K562 (cell line): Measurements from ENCODE around the gene SLC25A15. TPM values are rescaled to one million over a fixed set of nuclear protein-coding genes. Genes with fewer than 3 reads are reported as not detected.
A peak's percentile ranks its signal among the peaks of the same experiment; 100 is the strongest.

ENCODE experiments used
- ATAC-seq: fragments of 200-7000 bp; cut with Tn5 transposase; 3 replicates; pipeline ENCODE4 v1.9.1; 2020; ENCODE audit warnings: moderate library complexity
- BruUV-seq: library from RNA; stranded (reverse); fragments of 400-500 nt; replicated peaks from 2 replicates; lab custom pipeline; 2021; lab: Mats Ljungman, UMichigan
- CTCF ChIA-PET: fragments of 300-600 bp; formaldehyde crosslinking; extraction: SDS; loops from one replicate; lab custom pipeline; 2021; ENCODE audit warnings: low intra/inter-chr PET ratio; lab: Yijun Ruan, JAX
- POLR2A ChIA-PET: fragments of 300-600, 350-650 bp; sonication (Branson Sonifier 250); formaldehyde crosslinking; extraction: SDS; loops from one replicate; lab custom pipeline; 2021; ENCODE audit warnings: antibody characterized with exemption, inconsistent platforms; lab: Yijun Ruan, JAX
- DNase-seq, 4 experiments: peaks; one replicate each; pipeline versions ENCODE4 v3.0.0 to v3.0.0-alpha.2; 2011 to 2018; ENCODE audit warnings: low spot score in 3 of 4, mixed read lengths in 3 of 4; ENCODE audit errors: extremely low read depth in 1 of 4
- FAIRE-seq: peaks from 2 replicates; lab custom pipeline; 2011; peaks lifted over from hg19 to GRCh38; lab: Jason Lieb, UNC
- H2AFZ ChIP-seq: 2 replicates; pipeline ENCODE4 v1.6.0; 2011; ENCODE audit warnings: low read depth, low read length, control low read depth, inconsistent platforms
- H3K27ac ChIP-seq: fragments of 200-600 bp; 3 replicates; pipeline ENCODE4 v1.8.0; 2011; ENCODE audit warnings: low read depth, mild to moderate bottlenecking, control low read depth, inconsistent platforms, low read length, moderate library complexity, mixed read lengths; ENCODE audit errors: extremely low read depth
- H3K27me3 ChIP-seq, 2 experiments: fragments of 300-600 bp in 1 of 2; 2 replicates in 1 of 2; 3 replicates in 1 of 2; pipeline versions ENCODE4 v1.6.0 to v1.8.0; 2011; ENCODE audit warnings: inconsistent platforms in 2 of 2, low read length in 2 of 2, mild to moderate bottlenecking in 1 of 2, mixed read lengths in 1 of 2, moderate library complexity in 1 of 2; ENCODE audit not compliant: control insufficient read depth in 2 of 2, insufficient read depth in 2 of 2
- H3K36me3 ChIP-seq: fragments of 300-600 bp; 3 replicates; pipeline ENCODE4 v1.8.0; 2011; ENCODE audit warnings: mild to moderate bottlenecking, low read length, inconsistent platforms; ENCODE audit not compliant: control insufficient read depth, insufficient read depth
- H3K4me1 ChIP-seq, 2 experiments: fragments of 200-600 bp in 1 of 2; replicated peaks in 1 of 2; 2 replicates in 1 of 2; 3 replicates in 1 of 2; pipeline versions ENCODE4 v1.5.1 to v1.8.0; 2011; ENCODE audit warnings: inconsistent platforms in 2 of 2, low read length in 2 of 2, mild to moderate bottlenecking in 1 of 2, mixed read lengths in 1 of 2, moderate library complexity in 1 of 2; ENCODE audit not compliant: control insufficient read depth in 2 of 2, insufficient read depth in 2 of 2
- H3K4me2 ChIP-seq: 2 replicates; pipeline ENCODE4 v1.6.1; 2011; ENCODE audit warnings: low read length, control low read depth, inconsistent platforms, mixed read lengths; ENCODE audit not compliant: insufficient read depth
- H3K4me3 ChIP-seq: fragments of 200-600 bp; sonication (generic), shearing (Covaris generic); 2 replicates; pipeline ENCODE4 v1.5.1; 2016; ENCODE audit warnings: control low read depth, inconsistent platforms
- H3K79me2 ChIP-seq: fragments of 200-600 bp; 3 replicates; pipeline ENCODE4 v1.8.0; 2011; ENCODE audit warnings: low read length, inconsistent platforms; ENCODE audit not compliant: control insufficient read depth, insufficient read depth
- H3K9ac ChIP-seq, 2 experiments: 2 replicates each; pipeline versions ENCODE4 v1.6.0 to v1.6.1; 2011; ENCODE audit warnings: low read depth in 2 of 2, low read length in 2 of 2, control low read depth in 1 of 2, inconsistent platforms in 1 of 2, mild to moderate bottlenecking in 1 of 2, mixed read lengths in 1 of 2; ENCODE audit not compliant: insufficient read depth in 1 of 2
- H3K9me1 ChIP-seq: one replicate; pipeline ENCODE4 v1.6.0; 2011; ENCODE audit warnings: inconsistent platforms, mild to moderate bottlenecking, low read length, moderate library complexity; ENCODE audit not compliant: control insufficient read depth, insufficient read depth
- H3K9me3 ChIP-seq: replicated peaks from 2 replicates; pipeline ENCODE4 v1.5.1; 2011; ENCODE audit warnings: low read depth, low read length, inconsistent platforms; ENCODE audit not compliant: control insufficient read depth, insufficient read depth
- H4K20me1 ChIP-seq: replicated peaks from 2 replicates; pipeline ENCODE4 v1.6.1; 2011; ENCODE audit warnings: low read length, inconsistent platforms, mixed read lengths; ENCODE audit not compliant: control insufficient read depth, insufficient read depth
- FOXA1 ChIP-seq: fragments of 450-650 bp; IDR thresholded peaks from 2 replicates; pipeline ENCODE4 v1.6.1; 2016; ENCODE audit warnings: mild to moderate bottlenecking, borderline replicate concordance
- HCFC1 ChIP-seq: IDR thresholded peaks from 2 replicates; pipeline ENCODE4 v1.6.1; 2012; ENCODE audit warnings: low read depth, low read length, improper control_type of control experiment
- PRMT5 ChIP-seq: sonication (generic); formaldehyde crosslinking; IDR thresholded peaks from 2 replicates; pipeline ENCODE4 v1.5.0; 2020; ENCODE audit warnings: missing genetic modification reagents
- RB1 ChIP-seq: fragments of 450-650 bp; IDR thresholded peaks from 2 replicates; pipeline ENCODE4 v1.6.1; 2017; ENCODE audit warnings: low read depth, mild to moderate bottlenecking
- SIX5 ChIP-seq, 2 experiments: IDR thresholded peaks; 2 replicates each; pipeline ENCODE4 v1.6.1; 2011; ENCODE audit warnings: low read length in 2 of 2, borderline replicate concordance in 1 of 2, low read depth in 1 of 2, mild to moderate bottlenecking in 1 of 2, moderate library complexity in 1 of 2; ENCODE audit not compliant: insufficient read depth in 1 of 2
- SMARCC2 ChIP-seq: fragments of 450-650 bp; IDR thresholded peaks from 2 replicates; pipeline ENCODE4 v1.6.1; 2017; ENCODE audit warnings: antibody characterized with exemption, moderate library complexity, mild to moderate bottlenecking, low read depth
- SREBF1 ChIP-seq: fragments of 150-350 bp; IDR thresholded peaks from 2 replicates; pipeline ENCODE4 v1.6.1; 2014; ENCODE audit warnings: antibody characterized with exemption, low read depth, low read length, borderline replicate concordance
- XRCC3 ChIP-seq: fragments of 450-650 bp; IDR thresholded peaks from 2 replicates; pipeline ENCODE4 v1.6.1; 2017; ENCODE audit warnings: mild to moderate bottlenecking, moderate library complexity
- XRCC4 ChIP-seq: IDR thresholded peaks from one replicate; pipeline ENCODE4 v1.6.1; 2011; ENCODE audit not compliant: insufficient read depth, insufficient read length; ENCODE audit errors: extremely low read depth
- ZNF134 ChIP-seq: fragments of 250-450 bp; sonication (Bioruptor Pico); conservative IDR thresholded peaks from 2 replicates; pipeline ENCODE4 v1.4.0; 2020
- ZNF23 ChIP-seq: fragments of 250-450 bp; sonication (Bioruptor Pico); IDR thresholded peaks from 2 replicates; pipeline ENCODE4 v1.4.0; 2020; ENCODE audit warnings: mild to moderate bottlenecking
- ZNF3 ChIP-seq: fragments of 250-450 bp; sonication (Bioruptor Pico); IDR thresholded peaks from 2 replicates; pipeline ENCODE4 v1.5.0; 2021; ENCODE audit warnings: mild to moderate bottlenecking, moderate library complexity
- ZNF324 ChIP-seq: fragments of 250-450 bp; sonication (Bioruptor Pico); IDR thresholded peaks from 2 replicates; pipeline ENCODE4 v1.4.0; 2020; ENCODE audit warnings: mild to moderate bottlenecking
- ZNF384 ChIP-seq: IDR thresholded peaks from 2 replicates; pipeline ENCODE4 v1.6.1; 2012; ENCODE audit warnings: low read depth, low read length, improper control_type of control experiment
- WGBS: fragments of 100-300 bp; shearing (Covaris generic); methylation state at CpG from one replicate; pipeline ENCODE4 v1.1.6; 2016; ENCODE audit warnings: low coverage, mixed read lengths; ENCODE audit not compliant: insufficient coverage; ENCODE audit errors: missing lambda C conversion rate; 5-methylcytosine and 5-hydroxymethylcytosine counted together
- in situ Hi-C: fragments of 300-500 bp; cut with MboI; formaldehyde crosslinking; loops from 4 replicates; pipeline ENCODE4 v1.15.0; 2018; ENCODE audit warnings: inconsistent platforms, mixed read lengths
- intact Hi-C: fragments of 100-400 bp; cut with micrococcal nuclease; formaldehyde crosslinking; loops from 2 replicates; pipeline ENCODE4 v1.14.2; 2022
- polyA plus RNA-seq, 8 experiments: library from polyadenylated mRNA; depleted of rRNA in 4 of 8; stranded (reverse) in 5 of 8; unstranded in 3 of 8; fragments of >200 nt; fragmentation: Nextera tagmentation in 2 of 8; fragmentation: Illumina TruSeq in 1 of 8; extraction: Ambion mirVana in 2 of 8; extraction: Trizol in 1 of 8; gene quantifications; 2 replicates each; pipeline versions ENCODE4 v1.2.1 to v1.2.3, GENCODE V29; 2011 to 2014; ENCODE audit warnings: inconsistent platforms in 1 of 8, missing spikeins in 1 of 8
- total RNA-seq, 7 experiments: library from RNA; depleted of rRNA in 6 of 7; stranded (reverse); fragments of >200 nt in 6 of 7; fragmentation: Illumina TruSeq in 2 of 7; extraction: Trizol in 2 of 7; gene quantifications; 2 replicates each; pipeline versions ENCODE4 v1.2.1 to v1.2.3, GENCODE V29; 2011 to 2021; ENCODE audit warnings: low replicate concordance in 1 of 7
- TF ChIP-seq, protein P1 (sequence below), 2 experiments: IDR thresholded peaks; 2 replicates each; pipeline ENCODE4 v1.6.1; 2011; ENCODE audit warnings: borderline replicate concordance in 1 of 2, control low read depth in 1 of 2, low read depth in 1 of 2, low read length in 1 of 2, mild to moderate bottlenecking in 1 of 2, mixed read lengths in 1 of 2, moderate library complexity in 1 of 2; ENCODE audit not compliant: insufficient read depth in 1 of 2, insufficient read length in 1 of 2, poor library complexity in 1 of 2, severe bottlenecking in 1 of 2; ENCODE audit errors: extremely low read depth in 1 of 2
- TF ChIP-seq, protein P2 (sequence below): fragments of 450-650 bp; IDR thresholded peaks from 2 replicates; pipeline ENCODE4 v1.6.1; 2016; ENCODE audit warnings: borderline replicate concordance
- TF ChIP-seq, protein P3 (sequence below): fragments of 250-450 bp; sonication (Bioruptor Pico); IDR thresholded peaks from 2 replicates; pipeline ENCODE4 v1.8.0; 2022; ENCODE audit warnings: inconsistent platforms

Gene SLC25A15
- total and polyA plus RNA-seq, 9 of the 15 experiments (the other 6 are each of a cell fraction or from before 2014, with no cell fraction given): 3.5 to 30.5 (median 20.3) TPM

DNA sequence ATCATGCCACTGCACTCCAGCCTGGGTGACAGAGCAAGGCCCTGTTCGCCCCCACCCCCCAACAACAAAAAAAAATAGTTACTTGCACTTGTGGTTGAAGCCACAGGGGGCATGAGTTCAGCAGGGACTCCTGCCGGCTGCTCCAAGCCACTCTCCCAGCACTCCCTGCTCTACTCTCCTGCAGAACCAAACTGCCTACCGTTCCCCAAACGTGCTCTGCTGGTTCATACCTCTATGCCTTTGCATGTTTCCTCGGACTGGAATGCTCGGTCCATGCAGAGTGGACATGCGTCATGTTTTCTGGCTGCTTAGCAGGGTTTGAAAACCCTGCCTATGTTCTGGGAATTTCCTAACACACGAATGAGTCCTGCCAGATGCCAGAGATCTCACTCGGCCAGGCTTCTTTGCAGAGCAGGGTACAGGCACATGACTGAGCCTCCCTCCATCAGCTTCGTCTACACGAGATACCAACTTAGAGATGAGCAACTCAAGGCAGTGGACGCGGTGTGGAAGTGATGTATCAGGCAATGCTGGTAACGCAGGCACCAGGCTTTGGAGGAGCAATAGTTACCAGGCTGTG is 8.5 kb upstream of the SLC25A15 start (continued):
- TF ChIP-seq, protein P1, sequence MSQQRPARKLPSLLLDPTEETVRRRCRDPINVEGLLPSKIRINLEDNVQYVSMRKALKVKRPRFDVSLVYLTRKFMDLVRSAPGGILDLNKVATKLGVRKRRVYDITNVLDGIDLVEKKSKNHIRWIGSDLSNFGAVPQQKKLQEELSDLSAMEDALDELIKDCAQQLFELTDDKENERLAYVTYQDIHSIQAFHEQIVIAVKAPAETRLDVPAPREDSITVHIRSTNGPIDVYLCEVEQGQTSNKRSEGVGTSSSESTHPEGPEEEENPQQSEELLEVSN (IDR thresholded peaks at IDR 0.05; ENCODE audit: borderline replicate concordance in 1 of 2, extremely low read depth in 1 of 2, insufficient read depth in 1 of 2, insufficient read length in 1 of 2, low read depth in 1 of 2, low read length in 1 of 2, poor library complexity in 1 of 2, severe bottlenecking in 1 of 2): peak in 1 of 2 experiments; percentile 16
- TF ChIP-seq ZNF384: peak; percentile 82
- no peak for TF ChIP-seq XRCC4
- TF ChIP-seq FOXA1: no peak

DNA sequence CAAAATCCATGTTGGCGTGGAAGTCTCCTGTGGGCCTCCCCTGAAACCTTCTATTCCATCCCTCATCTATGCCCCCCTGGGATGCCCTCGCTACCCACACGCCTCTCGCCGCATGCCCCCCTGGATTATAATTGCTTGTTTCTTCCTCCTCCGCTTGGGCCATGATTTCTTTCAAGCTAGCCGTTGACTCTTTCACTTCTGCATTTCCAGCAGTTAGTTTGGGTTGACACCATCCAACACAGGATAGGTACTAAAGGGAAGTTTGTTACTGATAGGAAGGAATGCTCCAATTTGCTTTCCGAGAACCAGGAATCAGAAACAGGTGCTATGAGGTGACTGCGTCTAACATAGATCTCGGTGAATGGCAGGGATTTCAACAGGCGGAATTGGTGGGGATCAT is 7.7 kb upstream of the SLC25A15 start:
- ChIA-PET POLR2A (no interaction called here), CTCF (no interaction called here)
- Histone ChIP-seq H3K27me3 (no peaks in the 10 kb centered on the region), H3K9me1 (no peaks in the 10 kb centered on the region), H2AFZ (no peak overlapping the region), H3K9me3 (no peaks in the 10 kb centered on the region), H3K4me1 (peaks cover 8 to 13% of the 10 kb centered on the region in 2 experiments; a peak in 4 of 5 replicates), H3K36me3 (no peaks in the 10 kb centered on the region), H3K79me2 (no peaks in the 10 kb centered on the region), H4K20me1 (no peaks in the 10 kb centered on the region), H3K9ac (no peak overlapping the region), H3K4me2 (no peak overlapping the region), H3K4me3 (no peak overlapping the region), H3K27ac (no peak overlapping the region)
- ATAC-seq (no peak), DNase-seq (no peak), FAIRE-seq (no peak)
- intact Hi-C loops: loop anchor here (10.0 kb wide), 1 partner anchor 243 kb away; no protein-coding TSS in a partner anchor
- in situ Hi-C loops: loop anchor here (25.0 kb wide), 1 partner anchor 281 kb away; the partner anchor contains the start of gene WBP4
- WGBS: 86% methylated on average over 7 of the region's 11 CpGs
- BruUV-seq: no TSS peak
- no peak for TF ChIP-seq XRCC3
- no peak for TF ChIP-seq ZNF3 (CRISPR knock-in tag)
- no peak for TF ChIP-seq HCFC1
- TF ChIP-seq ZNF324 (CRISPR knock-in tag): no peak
- TF ChIP-seq SREBF1: no peak
- no peak for TF ChIP-seq ZNF23 (CRISPR knock-in tag)
- no peak for TF ChIP-seq PRMT5 (CRISPR knock-in tag)
- TF ChIP-seq ZNF134 (CRISPR knock-in tag): no peak
- TF ChIP-seq, protein P2, sequence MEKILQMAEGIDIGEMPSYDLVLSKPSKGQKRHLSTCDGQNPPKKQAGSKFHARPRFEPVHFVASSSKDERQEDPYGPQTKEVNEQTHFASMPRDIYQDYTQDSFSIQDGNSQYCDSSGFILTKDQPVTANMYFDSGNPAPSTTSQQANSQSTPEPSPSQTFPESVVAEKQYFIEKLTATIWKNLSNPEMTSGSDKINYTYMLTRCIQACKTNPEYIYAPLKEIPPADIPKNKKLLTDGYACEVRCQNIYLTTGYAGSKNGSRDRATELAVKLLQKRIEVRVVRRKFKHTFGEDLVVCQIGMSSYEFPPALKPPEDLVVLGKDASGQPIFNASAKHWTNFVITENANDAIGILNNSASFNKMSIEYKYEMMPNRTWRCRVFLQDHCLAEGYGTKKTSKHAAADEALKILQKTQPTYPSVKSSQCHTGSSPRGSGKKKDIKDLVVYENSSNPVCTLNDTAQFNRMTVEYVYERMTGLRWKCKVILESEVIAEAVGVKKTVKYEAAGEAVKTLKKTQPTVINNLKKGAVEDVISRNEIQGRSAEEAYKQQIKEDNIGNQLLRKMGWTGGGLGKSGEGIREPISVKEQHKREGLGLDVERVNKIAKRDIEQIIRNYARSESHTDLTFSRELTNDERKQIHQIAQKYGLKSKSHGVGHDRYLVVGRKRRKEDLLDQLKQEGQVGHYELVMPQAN: no peak
- TF ChIP-seq, protein P3, sequence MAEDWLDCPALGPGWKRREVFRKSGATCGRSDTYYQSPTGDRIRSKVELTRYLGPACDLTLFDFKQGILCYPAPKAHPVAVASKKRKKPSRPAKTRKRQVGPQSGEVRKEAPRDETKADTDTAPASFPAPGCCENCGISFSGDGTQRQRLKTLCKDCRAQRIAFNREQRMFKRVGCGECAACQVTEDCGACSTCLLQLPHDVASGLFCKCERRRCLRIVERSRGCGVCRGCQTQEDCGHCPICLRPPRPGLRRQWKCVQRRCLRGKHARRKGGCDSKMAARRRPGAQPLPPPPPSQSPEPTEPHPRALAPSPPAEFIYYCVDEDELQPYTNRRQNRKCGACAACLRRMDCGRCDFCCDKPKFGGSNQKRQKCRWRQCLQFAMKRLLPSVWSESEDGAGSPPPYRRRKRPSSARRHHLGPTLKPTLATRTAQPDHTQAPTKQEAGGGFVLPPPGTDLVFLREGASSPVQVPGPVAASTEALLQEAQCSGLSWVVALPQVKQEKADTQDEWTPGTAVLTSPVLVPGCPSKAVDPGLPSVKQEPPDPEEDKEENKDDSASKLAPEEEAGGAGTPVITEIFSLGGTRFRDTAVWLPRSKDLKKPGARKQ (CRISPR knock-in tag): no peak
- no peak for TF ChIP-seq RB1
- TF ChIP-seq SIX5 (IDR thresholded peaks at IDR 0.05; ENCODE audit: borderline replicate concordance in 1 of 2, insufficient read depth in 1 of 2, low read depth in 1 of 2, low read length in 2 of 2): no peak
- TF ChIP-seq SMARCC2: no peak
